ENCODE measurements around the gene MUCL3. TPM values are rescaled to one million over a fixed set of nuclear protein-coding genes. Genes with fewer than 3 reads are reported as not detected.

MUCL3 gene
- total and polyA plus RNA-seq, 10 of the 15 experiments (the other 5 are each of a cell fraction or from before 2014, with no cell fraction given): 0.03 to 1.4 (median 0.61) TPM

DNA sequence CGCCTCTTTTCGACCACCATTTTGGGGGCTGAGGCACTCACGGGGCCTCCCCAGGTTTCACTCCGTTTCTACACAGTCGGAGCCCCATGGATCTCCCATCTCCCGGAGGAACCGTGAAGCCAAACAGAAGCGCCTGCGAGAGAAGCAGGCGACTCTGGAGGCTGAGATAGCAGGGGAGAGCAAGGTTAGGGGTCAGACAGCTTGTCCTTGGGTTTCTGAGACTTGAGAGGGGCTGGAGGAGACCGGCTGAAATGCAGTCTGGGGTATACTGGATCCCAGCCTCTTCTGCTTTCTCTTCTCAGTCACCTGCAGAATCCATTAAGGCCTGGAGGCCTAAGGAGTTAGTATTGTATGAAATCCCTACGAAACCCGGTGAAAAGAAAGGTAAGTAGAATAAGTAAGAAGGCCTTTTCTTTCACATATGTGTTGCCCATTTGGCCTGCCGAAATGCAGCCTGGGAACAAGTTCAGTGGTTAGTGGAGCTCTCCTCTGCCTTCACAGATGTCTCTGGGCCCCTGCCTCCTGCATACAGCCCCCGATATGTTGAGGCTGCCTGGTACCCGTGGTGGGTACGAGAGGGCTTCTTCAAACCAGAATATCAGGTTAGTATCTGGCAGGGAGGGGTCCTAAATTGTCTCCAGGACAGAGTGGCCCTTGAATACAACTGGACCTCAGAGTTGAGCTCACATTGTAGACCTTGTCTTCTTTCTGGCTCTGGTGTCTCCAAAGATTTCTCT, 25.8 kb upstream of the MUCL3 start:
- FAIRE-seq (peak; percentile 71), ATAC-seq (peak; percentile 4; the same call in 2 of the 3 replicates), DNase-seq (ENCODE audit: low read depth, low spot score) (no peak)
- Histone ChIP-seq H3K27ac (ENCODE audit: control insufficient read depth, insufficient read depth) (peak overlapping the region; percentile 87), H3K4me1 (ENCODE audit: control insufficient read depth, insufficient read depth, low read length) (peaks cover 3% of the 10 kb centered on the region; the same call in 1 of the 2 replicates), H3K9ac (ENCODE audit: control insufficient read depth, insufficient read depth, low read length) (peak overlapping the region; percentile 86), H3K4me3 (peak overlapping the region; percentile 91), H3K4me2 (ENCODE audit: control insufficient read depth, insufficient read depth) (peak overlapping the region; percentile 99), H3K27me3 (replicated peaks in 1 of 2; ENCODE audit: control insufficient read depth in 2 of 2, insufficient read depth in 2 of 2, low read length in 1 of 2) (no peaks in the 10 kb centered on the region), H3K36me3 (ENCODE audit: control insufficient read depth in 2 of 2, insufficient read depth in 2 of 2, low read length in 1 of 2) (peaks cover 7 to 9% of the 10 kb centered on the region in 2 experiments; a peak in 3 of 4 replicates), H3K9me3 (replicated peaks; ENCODE audit: control insufficient read depth, insufficient read depth, low read length) (no peaks in the 10 kb centered on the region), H2AFZ (ENCODE audit: control insufficient read depth, low read depth, low read length) (peak overlapping the region; percentile 80), H3K79me2 (ENCODE audit: control insufficient read depth, insufficient read depth, low read length) (peaks cover 9% of the 10 kb centered on the region), H4K20me1 (ENCODE audit: control insufficient read depth, insufficient read depth) (no peaks in the 10 kb centered on the region)
- TF ChIP-seq SKIL (IDR thresholded peaks at IDR 0.05; ENCODE audit: low read depth, poor library complexity, severe bottlenecking) (no peak), CHD2 (IDR thresholded peaks at IDR 0.05; ENCODE audit: borderline replicate concordance, low read depth, low read length) (no peak), LARP7 (IDR thresholded peaks at IDR 0.05) (no peak), SUZ12 (IDR thresholded peaks at IDR 0.05; ENCODE audit: unreplicated experiment) (no peak), MTA3 (IDR thresholded peaks at IDR 0.05; ENCODE audit: borderline replicate concordance, low read length) (peak; percentile 10; the same call in 1 of the 2 replicates)
- CTCF ChIA-PET: interaction anchor here (0.7 to 9.3 kb wide), 32 partner anchors 11 to 656 kb away, joined by 3 to 122 read pairs (median 6); partner anchors contain the start of gene DDR1
- intact Hi-C loops (cut with micrococcal nuclease; ENCODE audit: unreplicated experiment): loop anchor here (1.0 to 5.0 kb wide), 4 partner anchors 87 to 167 kb away; no protein-coding TSS in a partner anchor
- in situ Hi-C loops (cut with MboI): loop anchor here (5.0 kb wide), 1 partner anchor 162 kb away; no protein-coding TSS in a partner anchor
- WGBS (ENCODE audit: insufficient coverage, insufficient replicate concordance, low lambda C conversion rate, missing lambda C conversion rate): 29% methylated on average over 17 of the region's 17 CpGs
- BruUV-seq (replicated peaks): TSS peak; percentile 66
- POLR2A ChIA-PET: interaction anchor here (0.6 to 4.4 kb wide), 7 partner anchors 12 to 178 kb away, joined by 3 to 50 read pairs (median 5); partner anchors contain the start of gene DDR1
- SMC1A ChIA-PET (ENCODE audit: uncharacterized antibody, unreplicated experiment): interaction anchor here (0.8 to 7.9 kb wide), 25 partner anchors 12 to 462 kb away, joined by 3 to 141 read pairs (median 5); partner anchors contain the start of gene DDR1
- RAD21 ChIA-PET (ENCODE audit: unreplicated experiment): interaction anchor here (0.8 to 4.6 kb wide), 19 partner anchors 14 to 176 kb away, joined by 3 to 138 read pairs (median 9); partner anchors contain the start of gene DDR1
